ENCODE results near the gene CGAS.

- TF ChIP-seq ZNF384 (IDR thresholded peaks at IDR 0.05) (no peak), ARNT (IDR thresholded peaks at IDR 0.05) (no peak), TARDBP (IDR thresholded peaks at IDR 0.05) (no peak), FOXK2 (IDR thresholded peaks at IDR 0.05) (no peak), SUZ12 (IDR thresholded peaks at IDR 0.05) (no peak)
Observed at GRCh38 chr6:73455865-73456629, 4.0 kb upstream of the CGAS start.
